WI38 (cell line): Measurements from ENCODE around the gene SNAI3.

Experiments used
- H3K4me3 ChIP-seq: 2 replicates; pipeline ENCODE4 v1.5.1; 2011; ENCODE audit warnings: low read depth, mild to moderate bottlenecking, control low read depth, low read length
- TF ChIP-seq, protein P1 (sequence below): IDR thresholded peaks from 2 replicates; pipeline ENCODE4 v1.5.1; 2012; ENCODE audit warnings: low read depth, mild to moderate bottlenecking, control low read depth, low read length

Gene SNAI3

GRCh38 chr16:88662222-88662842 is 24.0 kb downstream of the SNAI3 start:
- TF ChIP-seq, protein P1, sequence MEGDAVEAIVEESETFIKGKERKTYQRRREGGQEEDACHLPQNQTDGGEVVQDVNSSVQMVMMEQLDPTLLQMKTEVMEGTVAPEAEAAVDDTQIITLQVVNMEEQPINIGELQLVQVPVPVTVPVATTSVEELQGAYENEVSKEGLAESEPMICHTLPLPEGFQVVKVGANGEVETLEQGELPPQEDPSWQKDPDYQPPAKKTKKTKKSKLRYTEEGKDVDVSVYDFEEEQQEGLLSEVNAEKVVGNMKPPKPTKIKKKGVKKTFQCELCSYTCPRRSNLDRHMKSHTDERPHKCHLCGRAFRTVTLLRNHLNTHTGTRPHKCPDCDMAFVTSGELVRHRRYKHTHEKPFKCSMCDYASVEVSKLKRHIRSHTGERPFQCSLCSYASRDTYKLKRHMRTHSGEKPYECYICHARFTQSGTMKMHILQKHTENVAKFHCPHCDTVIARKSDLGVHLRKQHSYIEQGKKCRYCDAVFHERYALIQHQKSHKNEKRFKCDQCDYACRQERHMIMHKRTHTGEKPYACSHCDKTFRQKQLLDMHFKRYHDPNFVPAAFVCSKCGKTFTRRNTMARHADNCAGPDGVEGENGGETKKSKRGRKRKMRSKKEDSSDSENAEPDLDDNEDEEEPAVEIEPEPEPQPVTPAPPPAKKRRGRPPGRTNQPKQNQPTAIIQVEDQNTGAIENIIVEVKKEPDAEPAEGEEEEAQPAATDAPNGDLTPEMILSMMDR: no peak
- peak overlapping the region; percentile 89 for H3K4me3 ChIP-seq

DNA sequence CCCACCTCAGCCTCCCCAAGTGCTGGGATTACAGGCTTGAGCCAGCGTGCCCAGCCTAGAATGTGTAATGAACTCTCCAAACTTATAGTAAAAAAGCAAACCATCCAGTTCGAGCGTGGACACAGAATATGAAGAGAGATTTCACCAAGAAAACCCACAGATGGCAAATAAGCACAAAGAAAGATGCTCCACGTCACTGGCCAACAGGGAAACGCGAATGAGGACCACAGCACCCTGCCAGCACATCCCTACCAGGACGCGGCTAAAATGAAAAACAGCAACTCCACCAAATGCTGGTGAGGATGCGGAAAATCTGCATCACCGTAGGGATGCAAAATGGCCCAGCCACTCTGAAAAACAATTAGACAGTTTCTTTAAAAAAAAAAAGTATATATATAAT is 24.8 kb downstream of the SNAI3 start:
- TF ChIP-seq, protein P1: no peak
- no peak overlapping the region for H3K4me3 ChIP-seq

DNA sequence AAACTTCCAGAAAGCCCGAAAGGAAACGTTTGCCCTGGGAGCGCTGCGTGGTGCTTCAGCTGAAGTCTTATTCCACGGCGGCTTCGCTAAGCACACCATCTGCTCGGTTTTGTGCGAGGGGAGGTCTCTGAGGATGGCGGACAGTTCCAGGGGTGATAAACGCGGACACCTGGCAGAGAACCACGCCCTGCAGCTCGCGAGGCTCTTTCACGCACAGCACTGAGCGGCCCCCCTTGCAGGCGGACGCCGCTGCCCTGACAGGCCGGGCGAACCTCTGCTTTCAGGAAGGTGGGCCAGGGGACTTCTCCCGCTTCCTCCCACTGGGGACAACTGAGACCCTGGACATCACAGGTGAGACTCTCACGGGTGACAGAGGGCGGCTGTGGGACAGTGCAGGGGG is 27.1 kb downstream of the SNAI3 start:
- TF ChIP-seq, protein P1: no peak

GRCh38 chr16:88658714-88659113 is 27.6 kb downstream of the SNAI3 start:
- H3K4me3 ChIP-seq: no peak overlapping the region
- TF ChIP-seq, protein P1: no peak

More for the DNA sequence above, 27.1 kb downstream of the SNAI3 start:
- H3K4me3 ChIP-seq: no peak overlapping the region

DNA sequence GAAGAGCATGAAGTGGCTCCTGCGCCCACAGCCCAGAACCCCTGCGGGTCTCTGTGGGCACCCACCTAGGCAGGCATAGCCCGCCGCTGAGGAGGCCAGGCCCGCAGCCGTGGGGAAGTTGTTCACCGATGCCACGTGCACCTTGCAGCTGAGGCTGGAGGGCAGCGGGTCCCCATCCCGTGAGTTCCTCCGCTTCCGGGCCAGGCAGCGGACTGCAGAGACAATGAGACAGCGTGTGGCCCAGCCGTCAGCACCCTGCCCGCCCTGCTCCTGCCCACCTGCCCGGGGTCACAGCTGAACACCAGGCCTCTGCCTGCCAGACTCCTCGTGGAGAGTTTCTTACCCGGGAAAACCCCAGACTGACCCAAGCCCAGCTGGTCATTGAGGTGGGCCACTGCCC is 28.9 kb downstream of the SNAI3 start:
- TF ChIP-seq, protein P1: no peak
- no peak overlapping the region for H3K4me3 ChIP-seq

GRCh38 chr16:88656291-88656980 is 29.9 kb downstream of the SNAI3 start:
- H3K4me3 ChIP-seq: no peak overlapping the region
- TF ChIP-seq, protein P1: no peak

- TF ChIP-seq, protein P1: no peak
- no peak overlapping the region for H3K4me3 ChIP-seq
Observed at GRCh38 chr16:88655733-88656281, 30.5 kb downstream of the SNAI3 start.
